Measurements from ENCODE around the gene REELD1. TPM values are rescaled to one million over a fixed set of nuclear protein-coding genes. Genes with fewer than 3 reads are reported as not detected.
A peak's percentile ranks its signal among the peaks of the same experiment; 100 is the strongest.

REELD1 gene
- total and polyA plus RNA-seq, 10 donors = 0.47 to 3.7 (median 1.4) TPM

DNA sequence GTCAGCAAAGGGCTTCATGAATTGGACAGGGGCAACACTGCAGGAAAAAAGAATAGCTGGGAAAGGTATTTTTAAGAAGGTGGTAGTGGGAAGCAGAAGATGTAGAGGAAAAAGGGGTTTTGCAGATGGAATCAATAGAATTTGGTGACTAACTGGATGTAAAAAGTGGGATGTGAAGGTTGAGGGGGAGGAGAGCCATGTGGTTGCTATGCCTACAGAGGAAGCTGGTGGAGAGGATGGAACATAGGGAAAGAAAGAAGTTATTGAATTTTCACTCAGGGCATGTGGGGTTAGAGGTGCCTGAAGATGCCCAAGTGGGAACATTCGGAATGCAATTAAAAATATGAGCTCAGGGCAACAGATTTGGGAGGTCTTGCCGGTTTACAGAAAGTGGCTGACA is 33.0 kb downstream of the REELD1 start:
- Histone ChIP-seq H3K36me3 (no peaks in the 10 kb centered on the region), H3K27ac (no peak overlapping the region), H3K4me3 (no peak overlapping the region), H3K4me1 (peaks cover 10 to 34% (median 21%) of the 10 kb centered on the region in 6 donors), H3K27me3 (replicated peaks in 1 of 7) (no peaks in the 10 kb centered on the region), H3K9me3 (no peaks in the 10 kb centered on the region)
- TF ChIP-seq, protein P1, sequence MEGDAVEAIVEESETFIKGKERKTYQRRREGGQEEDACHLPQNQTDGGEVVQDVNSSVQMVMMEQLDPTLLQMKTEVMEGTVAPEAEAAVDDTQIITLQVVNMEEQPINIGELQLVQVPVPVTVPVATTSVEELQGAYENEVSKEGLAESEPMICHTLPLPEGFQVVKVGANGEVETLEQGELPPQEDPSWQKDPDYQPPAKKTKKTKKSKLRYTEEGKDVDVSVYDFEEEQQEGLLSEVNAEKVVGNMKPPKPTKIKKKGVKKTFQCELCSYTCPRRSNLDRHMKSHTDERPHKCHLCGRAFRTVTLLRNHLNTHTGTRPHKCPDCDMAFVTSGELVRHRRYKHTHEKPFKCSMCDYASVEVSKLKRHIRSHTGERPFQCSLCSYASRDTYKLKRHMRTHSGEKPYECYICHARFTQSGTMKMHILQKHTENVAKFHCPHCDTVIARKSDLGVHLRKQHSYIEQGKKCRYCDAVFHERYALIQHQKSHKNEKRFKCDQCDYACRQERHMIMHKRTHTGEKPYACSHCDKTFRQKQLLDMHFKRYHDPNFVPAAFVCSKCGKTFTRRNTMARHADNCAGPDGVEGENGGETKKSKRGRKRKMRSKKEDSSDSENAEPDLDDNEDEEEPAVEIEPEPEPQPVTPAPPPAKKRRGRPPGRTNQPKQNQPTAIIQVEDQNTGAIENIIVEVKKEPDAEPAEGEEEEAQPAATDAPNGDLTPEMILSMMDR (IDR thresholded peaks at IDR 0.05 in 8 of 11, conservative IDR thresholded peaks at IDR 0.05 in 3 of 11) = no peak
- TF ChIP-seq POLR2AphosphoS5 (IDR thresholded peaks at IDR 0.05) (no peak), POLR2A (IDR thresholded peaks at IDR 0.05) (no peak)
- intact Hi-C loops (cut with DNase I; ENCODE audit: low total_unique reads) = no loop called here
- no peak for DNase-seq
- WGBS, 5 donors = 47 to 72% (median 69%) methylated on average over 2 of the region's 2 CpGs

- Histone ChIP-seq H3K4me3 (no peak overlapping the region), H3K4me1 (peaks cover 0 to 9% (median 0%) of the 10 kb centered on the region in 6 donors), H3K27ac (no peak overlapping the region), H3K27me3 (replicated peaks in 1 of 7) (no peaks in the 10 kb centered on the region), H3K36me3 (peaks cover 0 to 19% (median 0%) of the 10 kb centered on the region in 6 donors), H3K9me3 (no peaks in the 10 kb centered on the region)
- no peak for TF ChIP-seq POLR2A (IDR thresholded peaks at IDR 0.05)
- no peak for TF ChIP-seq POLR2AphosphoS5 (IDR thresholded peaks at IDR 0.05)
- TF ChIP-seq, protein P1 (IDR thresholded peaks at IDR 0.05 in 8 of 11, conservative IDR thresholded peaks at IDR 0.05 in 3 of 11) = no peak
- DNase-seq = no peak
- intact Hi-C loops (cut with DNase I; ENCODE audit: low total_unique reads) = no loop called here
- 80 to 93% (median 90%) methylated on average over 5 of the region's 5 CpGs for WGBS, 5 donors
These were observed 38.8 kb downstream of the REELD1 start for GRCh38 chr4:146252969-146253611.

DNA sequence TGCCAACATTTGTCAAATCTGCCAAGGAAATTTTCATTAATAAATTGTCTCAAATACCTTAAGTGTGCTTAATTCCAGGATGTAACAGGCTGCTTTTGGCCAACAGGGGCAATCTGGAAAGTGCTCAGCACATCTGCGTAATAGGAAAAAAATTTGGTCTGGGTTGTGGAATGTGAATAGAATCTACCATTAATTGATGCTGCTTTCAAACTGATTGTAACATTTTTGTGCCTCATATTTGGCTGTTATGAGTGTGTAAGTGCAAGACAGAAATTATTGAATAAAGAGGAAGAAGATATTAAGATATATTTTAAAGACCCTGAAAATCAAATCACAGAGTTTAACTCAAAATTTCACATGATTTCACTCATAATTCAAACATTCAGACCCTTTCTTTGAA is 41.1 kb downstream of the REELD1 start:
- no peaks in the 10 kb centered on the region for H3K9me3 ChIP-seq
- intact Hi-C loops (cut with DNase I; ENCODE audit: low total_unique reads) = no loop called here
- TF ChIP-seq, protein P1 (IDR thresholded peaks at IDR 0.05 in 8 of 11, conservative IDR thresholded peaks at IDR 0.05 in 3 of 11) = no peak
- TF ChIP-seq POLR2A (IDR thresholded peaks at IDR 0.05) = no peak
- no peak for TF ChIP-seq POLR2AphosphoS5 (IDR thresholded peaks at IDR 0.05)

GRCh38 chr4:146255874-146256273 is 41.5 kb downstream of the REELD1 start:
- peaks cover 0 to 9% (median 0%) of the 10 kb centered on the region in 6 donors for H3K4me1 ChIP-seq
- intact Hi-C loops (cut with DNase I; ENCODE audit: low total_unique reads) = no loop called here
- H3K9me3 ChIP-seq = no peaks in the 10 kb centered on the region
- peaks cover 0 to 29% (median 0%) of the 10 kb centered on the region in 6 donors for H3K36me3 ChIP-seq
- DNase-seq = no peak
- no peaks in the 10 kb centered on the region for H3K27me3 ChIP-seq (replicated peaks in 1 of 7)
- H3K27ac ChIP-seq = peak overlapping the region in 1 of 8 donors; percentile 22
- H3K4me3 ChIP-seq = no peak overlapping the region
- 60 to 80% (median 75%) methylated on average over 3 of the region's 3 CpGs for WGBS, 5 donors
- TF ChIP-seq POLR2A (IDR thresholded peaks at IDR 0.05) (no peak), POLR2AphosphoS5 (IDR thresholded peaks at IDR 0.05) (no peak)
- TF ChIP-seq, protein P1 (IDR thresholded peaks at IDR 0.05 in 8 of 11, conservative IDR thresholded peaks at IDR 0.05 in 3 of 11) = no peak

More for the DNA sequence above, 41.1 kb downstream of the REELD1 start:
- H3K27ac ChIP-seq = peak overlapping the region in 1 of 8 donors; percentile 24
- 81 to 94% (median 88%) methylated on average over 1 of the region's 1 CpG for WGBS, 5 donors
- H3K36me3 ChIP-seq = peaks cover 0 to 29% (median 0%) of the 10 kb centered on the region in 6 donors
- peaks cover 0 to 9% (median 0%) of the 10 kb centered on the region in 6 donors for H3K4me1 ChIP-seq
- DNase-seq = no peak
- H3K27me3 ChIP-seq (replicated peaks in 1 of 7) = no peaks in the 10 kb centered on the region
- H3K4me3 ChIP-seq = no peak overlapping the region

All from spleen (tissue), 11 donors.